GM10248 (cell line): Measurements from ENCODE around the gene DUSP10.

Experiments used
- CTCF ChIA-PET: fragments of 300-600 bp; sonication (Branson Sonifier 250); formaldehyde crosslinking; extraction: SDS; loops from one replicate; lab custom pipeline; 2021; ENCODE audit warnings: antibody characterized with exemption; lab: Yijun Ruan, JAX
- POLR2A ChIA-PET: fragments of 350-650 bp; sonication (Branson Sonifier 250); formaldehyde crosslinking; extraction: SDS; loops from one replicate; lab custom pipeline; 2020; ENCODE audit warnings: antibody characterized with exemption; lab: Yijun Ruan, JAX
- DNase-seq: peaks from one replicate; pipeline ENCODE4 v3.0.0; 2012; ENCODE audit errors: extremely low spot score
- TF ChIP-seq, protein P1 (sequence below): IDR thresholded peaks from 2 replicates; pipeline ENCODE4 v1.5.1; 2012; ENCODE audit warnings: mild to moderate bottlenecking, low read depth; ENCODE audit errors: extremely low read depth, missing control alignments, control extremely low read depth

Gene DUSP10

DNA sequence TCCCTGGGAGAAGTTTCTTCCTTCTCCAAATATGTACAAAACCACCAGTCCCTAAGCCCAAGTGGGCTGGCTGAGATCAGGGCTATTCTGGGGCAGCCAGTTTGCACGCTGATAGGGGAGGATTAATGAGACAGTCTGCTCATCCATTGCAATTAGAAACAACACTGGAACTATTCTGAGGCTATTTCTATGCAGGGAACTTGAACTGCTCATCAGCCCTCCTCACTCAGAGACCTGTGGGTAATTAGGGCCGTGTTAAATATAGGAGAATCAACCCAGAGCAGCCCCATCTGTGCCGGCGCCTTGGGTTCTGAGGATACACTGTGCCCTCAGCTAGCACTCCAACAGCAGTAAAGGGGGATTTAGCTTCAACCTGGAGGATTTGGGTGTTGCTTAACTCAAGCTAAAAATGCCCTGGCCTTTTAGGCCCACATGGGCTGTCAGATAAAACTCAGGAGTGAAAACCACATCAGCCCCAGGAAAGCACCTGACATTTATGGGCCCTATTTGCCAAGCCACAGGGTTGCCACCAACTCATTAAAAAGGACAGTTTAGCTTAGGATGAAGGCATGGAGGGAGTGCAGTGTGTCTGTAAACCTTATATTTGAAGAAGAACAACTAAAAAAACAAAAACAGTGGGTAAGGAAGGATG is 53.9 kb downstream of the DUSP10 start:
- CTCF ChIA-PET, result no interaction called here
- TF ChIP-seq, protein P1, sequence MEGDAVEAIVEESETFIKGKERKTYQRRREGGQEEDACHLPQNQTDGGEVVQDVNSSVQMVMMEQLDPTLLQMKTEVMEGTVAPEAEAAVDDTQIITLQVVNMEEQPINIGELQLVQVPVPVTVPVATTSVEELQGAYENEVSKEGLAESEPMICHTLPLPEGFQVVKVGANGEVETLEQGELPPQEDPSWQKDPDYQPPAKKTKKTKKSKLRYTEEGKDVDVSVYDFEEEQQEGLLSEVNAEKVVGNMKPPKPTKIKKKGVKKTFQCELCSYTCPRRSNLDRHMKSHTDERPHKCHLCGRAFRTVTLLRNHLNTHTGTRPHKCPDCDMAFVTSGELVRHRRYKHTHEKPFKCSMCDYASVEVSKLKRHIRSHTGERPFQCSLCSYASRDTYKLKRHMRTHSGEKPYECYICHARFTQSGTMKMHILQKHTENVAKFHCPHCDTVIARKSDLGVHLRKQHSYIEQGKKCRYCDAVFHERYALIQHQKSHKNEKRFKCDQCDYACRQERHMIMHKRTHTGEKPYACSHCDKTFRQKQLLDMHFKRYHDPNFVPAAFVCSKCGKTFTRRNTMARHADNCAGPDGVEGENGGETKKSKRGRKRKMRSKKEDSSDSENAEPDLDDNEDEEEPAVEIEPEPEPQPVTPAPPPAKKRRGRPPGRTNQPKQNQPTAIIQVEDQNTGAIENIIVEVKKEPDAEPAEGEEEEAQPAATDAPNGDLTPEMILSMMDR, result no peak
- POLR2A ChIA-PET, result interaction anchor here (1.2 kb wide), 1 partner anchor 54 kb away, joined by 4 read pairs; the partner anchor contains the start of gene DUSP10

DNA sequence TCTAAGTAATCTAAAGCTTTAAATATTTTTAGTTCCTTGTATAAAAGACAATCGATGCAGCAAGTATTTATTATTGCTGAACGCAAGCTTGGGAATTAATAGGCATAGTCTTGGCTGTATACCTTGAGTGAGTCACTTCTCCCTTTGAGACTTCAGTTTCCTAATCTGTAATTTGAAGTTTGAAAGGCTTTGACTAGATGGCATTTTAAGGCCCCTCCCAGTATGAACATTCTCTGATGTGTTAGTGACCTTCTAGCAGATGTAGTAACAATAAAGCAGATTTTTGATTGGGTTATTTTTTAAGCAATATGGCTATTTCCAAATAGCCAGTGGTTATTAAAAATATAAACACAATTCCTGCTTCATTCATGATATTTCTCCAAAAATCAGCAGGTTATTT is 58.2 kb downstream of the DUSP10 start:
- ChIA-PET CTCF (interaction anchor here (1.2 to 1.5 kb wide), 3 partner anchors 15 to 24 kb away, joined by 3 to 4 read pairs (median 4); no protein-coding TSS in a partner anchor), POLR2A (no interaction called here)
- TF ChIP-seq, protein P1, result no peak
- no peak for DNase-seq

More for the DNA sequence above, 53.9 kb downstream of the DUSP10 start:
- DNase-seq, result no peak

GRCh38 chr1:221680085-221680484 is 61.8 kb downstream of the DUSP10 start:
- DNase-seq, result no peak
- CTCF ChIA-PET, result no interaction called here
- TF ChIP-seq, protein P1, result no peak
- POLR2A ChIA-PET, result no interaction called here

DNA sequence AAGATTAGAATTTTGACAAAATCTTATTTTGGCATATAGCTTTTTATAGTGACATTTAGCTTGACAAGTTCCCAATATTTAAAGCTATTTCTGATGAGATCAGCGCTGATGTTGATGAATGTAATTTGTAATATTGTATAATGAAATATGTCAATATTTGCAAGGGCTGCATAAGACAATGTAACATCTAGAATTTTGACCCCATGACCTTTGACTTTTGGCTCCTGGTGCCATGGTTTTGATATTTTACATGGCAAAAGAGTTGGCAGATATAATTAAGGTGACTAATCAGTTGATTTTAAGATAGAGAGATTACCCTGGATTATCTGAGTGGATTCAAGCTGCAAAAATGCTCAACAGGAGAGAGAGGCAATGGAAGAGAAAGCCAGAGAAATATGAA is 63.9 kb downstream of the DUSP10 start:
- CTCF ChIA-PET, result interaction anchor here (1.8 kb wide), 1 partner anchor 76 kb away, joined by 4 read pairs; no protein-coding TSS in a partner anchor
- TF ChIP-seq, protein P1, result no peak
- DNase-seq, result no peak
- POLR2A ChIA-PET, result no interaction called here

DNA sequence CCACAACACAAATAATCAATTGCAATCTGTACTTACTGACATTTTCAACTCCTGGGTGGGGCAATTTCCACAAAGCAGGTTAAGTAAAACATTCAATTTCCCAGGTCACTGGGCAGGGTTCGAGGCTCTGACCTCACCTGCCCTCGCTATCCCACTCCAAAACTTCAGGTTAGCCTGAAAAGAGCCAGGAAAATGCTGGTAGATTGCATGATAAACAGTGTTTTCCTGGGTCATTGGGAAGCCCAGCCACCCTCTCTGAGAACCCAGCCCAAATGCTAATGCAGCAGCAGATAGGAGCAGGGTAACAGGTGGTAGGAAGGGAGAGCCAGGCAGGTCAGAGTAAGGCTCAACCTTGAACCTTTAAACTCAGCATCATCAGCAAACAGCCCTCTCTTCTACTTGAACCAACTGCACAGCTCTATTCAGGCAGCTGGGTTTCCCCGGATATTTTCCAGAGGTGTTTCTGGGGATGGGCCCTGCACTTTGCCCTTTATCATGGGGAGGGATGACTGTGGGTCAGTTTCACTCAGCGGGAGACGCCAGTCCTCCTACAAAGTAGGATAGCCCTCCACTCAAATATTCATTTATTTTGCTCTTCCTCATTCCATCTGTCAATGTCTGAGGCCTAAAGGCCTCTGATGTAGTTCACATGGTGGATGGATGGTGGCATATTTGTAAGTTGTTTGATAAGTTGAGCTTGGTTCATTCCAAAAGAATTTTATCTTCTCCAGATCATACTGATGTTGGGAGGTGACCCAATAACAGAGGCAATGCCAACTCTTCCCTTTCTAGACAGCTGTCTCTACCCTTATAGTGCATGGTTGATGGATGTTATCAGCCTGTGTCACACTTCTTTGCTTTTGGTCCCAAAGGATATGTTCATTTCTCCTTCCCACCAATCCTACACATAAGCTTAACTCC is 65.7 kb downstream of the DUSP10 start:
- DNase-seq, result no peak
- POLR2A ChIA-PET, result no interaction called here
- CTCF ChIA-PET, result no interaction called here
- TF ChIP-seq, protein P1, result no peak

DNA sequence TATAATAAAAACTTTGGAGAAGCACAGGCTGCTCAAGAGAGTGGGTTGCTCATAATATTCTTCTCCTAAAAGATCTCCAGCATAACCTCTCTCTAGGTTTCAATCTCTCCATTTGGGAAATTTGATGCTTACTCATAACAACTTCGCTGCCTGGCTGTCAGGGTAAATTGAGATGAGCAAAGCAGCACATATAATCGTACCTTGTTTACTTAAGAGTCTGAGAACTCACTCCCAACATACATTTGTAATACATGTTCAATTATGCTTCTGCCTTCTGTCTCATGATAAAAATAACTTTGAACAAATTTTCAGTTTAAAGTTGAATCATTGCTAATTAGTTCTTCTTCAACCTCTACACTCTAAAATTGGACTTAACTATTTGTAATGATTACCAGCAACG is 68.9 kb downstream of the DUSP10 start:
- TF ChIP-seq, protein P1, result no peak
- CTCF ChIA-PET, result no interaction called here
- POLR2A ChIA-PET, result no interaction called here
- DNase-seq, result no peak
